ENCODE results near the gene PDE6A. TPM values are rescaled to one million over a fixed set of nuclear protein-coding genes. Genes with fewer than 3 reads are reported as not detected.

PDE6A gene
- total RNA-seq, 1 donor from 2014 or later = not detected

DNA sequence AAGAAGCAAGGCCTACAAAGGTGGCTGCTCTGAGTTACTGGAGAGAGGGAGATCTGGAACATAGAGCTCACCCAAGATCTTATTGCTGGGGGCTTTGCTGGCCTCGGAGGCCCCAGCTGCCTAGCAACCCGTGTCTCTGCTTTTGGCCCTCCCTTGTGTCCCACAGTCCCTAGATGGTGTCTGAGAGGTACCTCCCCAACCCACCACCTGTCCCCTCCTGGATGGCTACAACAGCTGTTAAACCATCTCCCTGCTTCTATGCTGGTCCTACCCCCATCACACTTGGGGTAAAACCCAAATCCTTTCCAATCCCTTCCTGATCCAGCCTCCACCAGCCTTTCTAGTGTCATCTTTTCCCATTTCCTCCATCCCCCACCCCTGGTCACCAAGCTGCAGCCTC is 127.9 kb downstream of the PDE6A start:
- Histone ChIP-seq H3K36me3 (ENCODE audit: control insufficient read depth in 3 of 3, insufficient read depth in 3 of 3, low read length in 3 of 3) (no peaks in the 10 kb centered on the region), H3K27ac (ENCODE audit: low read depth, low read length) (no peak overlapping the region), H3K4me1 (ENCODE audit: control insufficient read depth in 3 of 3, insufficient read depth in 3 of 3, low read length in 3 of 3) (peaks cover 13 to 41% (median 38%) of the 10 kb centered on the region in 3 donors), H3K27me3 (ENCODE audit: control insufficient read depth in 3 of 3, insufficient read depth in 3 of 3, low read length in 3 of 3) (no peaks in the 10 kb centered on the region), H3K9me3 (ENCODE audit: control insufficient read depth in 3 of 3, low read length in 3 of 3) (no peaks in the 10 kb centered on the region), H3K9ac (ENCODE audit: low read depth in 1 of 3, low read length in 3 of 3) (no peak overlapping the region), H3K4me3 (ENCODE audit: low read length in 3 of 3) (no peak overlapping the region)

DNA sequence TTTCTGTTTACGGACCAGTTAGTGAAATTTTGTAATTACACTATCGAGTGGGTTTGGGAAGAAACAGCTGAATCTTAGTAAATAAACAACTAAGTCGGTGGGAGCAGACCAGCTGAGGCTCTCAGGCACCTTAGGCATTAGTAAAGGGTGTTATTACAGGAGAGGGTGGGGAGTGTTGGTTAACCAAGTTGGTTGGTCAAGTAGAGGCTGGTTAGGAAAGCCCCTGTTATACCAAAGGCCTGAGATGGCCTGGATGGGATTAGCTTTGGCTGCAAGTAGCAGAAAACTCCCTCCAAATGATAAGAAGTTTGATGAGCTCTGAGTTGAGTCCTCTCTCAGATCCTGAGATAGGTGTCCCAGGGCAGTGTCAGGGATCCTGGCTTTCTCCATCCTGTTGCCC is 133.1 kb downstream of the PDE6A start:
- Histone ChIP-seq H3K4me1 (ENCODE audit: control insufficient read depth in 3 of 3, insufficient read depth in 3 of 3, low read length in 3 of 3) (peaks cover 41 to 77% (median 74%) of the 10 kb centered on the region in 3 donors), H3K9me3 (ENCODE audit: control insufficient read depth in 3 of 3, low read length in 3 of 3) (no peaks in the 10 kb centered on the region), H3K36me3 (ENCODE audit: control insufficient read depth in 3 of 3, insufficient read depth in 3 of 3, low read length in 3 of 3) (no peaks in the 10 kb centered on the region), H3K9ac (ENCODE audit: low read depth in 1 of 3, low read length in 3 of 3) (no peak overlapping the region), H3K27me3 (ENCODE audit: control insufficient read depth in 3 of 3, insufficient read depth in 3 of 3, low read length in 3 of 3) (no peaks in the 10 kb centered on the region), H3K4me3 (ENCODE audit: low read length in 3 of 3) (no peak overlapping the region), H3K27ac (ENCODE audit: low read depth, low read length) (peak overlapping the region; percentile 28)

DNA sequence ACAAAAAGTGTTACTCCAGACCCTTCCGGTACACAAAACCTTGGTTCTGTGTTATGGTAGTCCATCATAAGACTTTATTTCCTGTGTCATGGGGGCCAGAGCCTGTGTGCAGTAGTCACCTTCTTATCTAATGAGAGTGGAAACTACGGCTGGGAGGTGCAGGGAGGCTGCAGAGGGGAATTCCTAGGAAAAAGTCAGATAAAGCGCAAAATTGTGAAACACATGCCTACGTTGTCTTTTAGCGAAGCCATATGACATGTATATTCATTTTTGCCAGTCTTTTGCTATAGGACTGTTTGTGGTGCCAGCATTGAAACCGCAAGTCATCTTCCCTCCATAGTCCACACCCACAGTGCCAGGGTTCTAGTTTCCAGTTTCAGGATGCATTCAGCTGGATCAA is 133.7 kb downstream of the PDE6A start:
- H3K27ac ChIP-seq (ENCODE audit: low read depth, low read length) = peak overlapping the region; percentile 59
- no peak overlapping the region for H3K4me3 ChIP-seq (ENCODE audit: low read length in 3 of 3)
- no peaks in the 10 kb centered on the region for H3K36me3 ChIP-seq (ENCODE audit: control insufficient read depth in 3 of 3, insufficient read depth in 3 of 3, low read length in 3 of 3)
- no peaks in the 10 kb centered on the region for H3K9me3 ChIP-seq (ENCODE audit: control insufficient read depth in 3 of 3, low read length in 3 of 3)
- peaks cover 47 to 83% (median 80%) of the 10 kb centered on the region in 3 donors for H3K4me1 ChIP-seq (ENCODE audit: control insufficient read depth in 3 of 3, insufficient read depth in 3 of 3, low read length in 3 of 3)
- H3K9ac ChIP-seq (ENCODE audit: low read depth in 1 of 3, low read length in 3 of 3) = no peak overlapping the region
- H3K27me3 ChIP-seq (ENCODE audit: control insufficient read depth in 3 of 3, insufficient read depth in 3 of 3, low read length in 3 of 3) = no peaks in the 10 kb centered on the region

DNA sequence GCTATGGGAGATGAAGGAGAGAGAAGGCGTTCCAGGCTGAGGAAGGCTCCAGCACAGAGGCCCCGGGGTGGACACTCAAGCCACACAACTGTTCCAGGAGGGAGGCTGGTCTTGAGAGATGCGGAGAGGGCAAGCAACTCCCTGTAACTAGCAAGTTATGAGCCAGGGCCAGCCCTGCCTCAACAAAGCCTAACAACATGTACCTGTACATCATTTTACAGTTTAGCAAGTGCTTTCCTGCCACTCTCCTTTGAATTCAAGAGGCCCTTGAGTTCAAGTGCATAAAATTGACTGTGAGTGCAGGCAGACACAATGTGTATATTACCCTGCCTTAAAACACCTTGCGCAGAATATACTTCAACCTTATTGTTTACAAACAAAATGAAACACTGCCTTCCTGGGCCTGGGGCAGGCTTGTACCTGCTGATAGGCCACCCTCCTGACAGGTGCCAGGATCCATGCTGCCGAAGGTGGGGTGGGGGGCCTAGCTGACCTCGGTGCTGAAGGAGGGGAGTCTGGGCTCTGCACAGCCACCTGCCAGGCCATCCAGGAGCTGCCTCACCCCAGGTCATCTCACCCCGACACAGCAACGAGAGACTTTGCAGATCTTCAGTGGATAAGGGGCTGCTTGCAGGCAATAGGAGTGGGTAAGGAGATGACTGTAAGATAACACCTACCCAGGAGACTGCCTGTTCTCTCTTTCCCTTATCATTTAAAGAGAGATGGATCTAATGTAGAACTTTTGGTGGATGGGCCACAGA is 134.5 kb downstream of the PDE6A start:
- H3K36me3 ChIP-seq (ENCODE audit: control insufficient read depth in 3 of 3, insufficient read depth in 3 of 3, low read length in 3 of 3) = no peaks in the 10 kb centered on the region
- no peaks in the 10 kb centered on the region for H3K9me3 ChIP-seq (ENCODE audit: control insufficient read depth in 3 of 3, low read length in 3 of 3)
- no peaks in the 10 kb centered on the region for H3K27me3 ChIP-seq (ENCODE audit: control insufficient read depth in 3 of 3, insufficient read depth in 3 of 3, low read length in 3 of 3)
- peaks cover 51 to 88% (median 88%) of the 10 kb centered on the region in 3 donors for H3K4me1 ChIP-seq (ENCODE audit: control insufficient read depth in 3 of 3, insufficient read depth in 3 of 3, low read length in 3 of 3)
- peak overlapping the region; percentile 59 for H3K27ac ChIP-seq (ENCODE audit: low read depth, low read length)
- peak overlapping the region in 2 of 3 donors; percentile 68 to 71 for H3K9ac ChIP-seq (ENCODE audit: low read depth in 1 of 3, low read length in 3 of 3)
- H3K4me3 ChIP-seq (ENCODE audit: low read length in 3 of 3) = peak overlapping the region in 2 of 3 donors; percentile 13 to 22

DNA sequence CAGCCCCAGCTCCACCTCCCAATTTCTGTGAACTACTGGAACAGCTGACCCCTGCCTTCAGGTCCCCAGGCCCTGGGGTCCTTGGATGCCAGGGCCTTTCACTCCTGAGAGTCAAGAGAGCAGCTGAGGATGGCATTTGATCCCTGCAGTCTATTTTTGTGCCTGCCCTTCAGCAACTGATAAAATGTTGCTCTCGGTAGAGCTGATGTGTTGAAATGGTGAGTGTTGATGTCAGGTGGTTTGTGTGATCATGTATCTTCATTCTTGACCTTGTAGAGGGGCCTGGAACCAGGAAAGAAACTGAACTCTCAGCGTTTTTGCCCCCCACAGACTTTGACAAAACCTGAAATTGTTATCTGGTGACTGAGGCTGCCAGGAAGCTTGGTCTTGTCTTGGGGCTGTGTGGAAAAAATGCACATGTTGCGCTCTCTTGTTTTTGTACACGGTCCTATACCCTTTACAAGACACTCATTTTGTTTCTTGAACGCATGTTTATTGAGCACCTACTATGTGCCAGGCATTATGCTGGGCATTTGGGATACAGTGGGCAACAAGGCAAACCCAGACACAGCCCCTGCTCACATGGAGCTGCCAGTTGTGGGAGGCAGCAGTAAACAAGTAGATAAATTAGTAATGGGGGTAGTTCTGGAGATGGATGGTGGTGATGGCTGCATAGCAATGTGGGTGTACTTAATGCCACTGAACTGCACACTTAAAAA is 136.2 kb downstream of the PDE6A start:
- Histone ChIP-seq H3K9ac (ENCODE audit: low read depth in 1 of 3, low read length in 3 of 3) (peak overlapping the region; percentile 57 to 86 (median 64)), H3K27ac (ENCODE audit: low read depth, low read length) (peak overlapping the region; percentile 94), H3K4me3 (ENCODE audit: low read length in 3 of 3) (peak overlapping the region in 1 of 3 donors; percentile 41), H3K9me3 (ENCODE audit: control insufficient read depth in 3 of 3, low read length in 3 of 3) (no peaks in the 10 kb centered on the region), H3K4me1 (ENCODE audit: control insufficient read depth in 3 of 3, insufficient read depth in 3 of 3, low read length in 3 of 3) (peaks cover 59 to 90% (median 89%) of the 10 kb centered on the region in 3 donors), H3K27me3 (ENCODE audit: control insufficient read depth in 3 of 3, insufficient read depth in 3 of 3, low read length in 3 of 3) (no peaks in the 10 kb centered on the region), H3K36me3 (ENCODE audit: control insufficient read depth in 3 of 3, insufficient read depth in 3 of 3, low read length in 3 of 3) (no peaks in the 10 kb centered on the region)

Small RNAs within 50 kb of the gene (small RNA-seq; reads per million reads assigned to genes)
- not detected for gene RF00019

Other genes starting within 250 kb of the PDE6A start
- gene PPARGC1B, start 214.5 kb downstream of the PDE6A start, total RNA-seq = 4.2 TPM
- 14.6 TPM for gene SLC26A2, start 16.0 kb upstream of the PDE6A start, total RNA-seq
- gene TIGD6, start 55.9 kb upstream of the PDE6A start, total RNA-seq = 6.3 TPM
- gene HMGXB3, start 55.9 kb upstream of the PDE6A start, total RNA-seq = 14.1 TPM
- 31.3 TPM for gene CSF1R, start 141.8 kb upstream of the PDE6A start, total RNA-seq
- gene PDGFRB, start 211.1 kb upstream of the PDE6A start, total RNA-seq = 86.6 TPM
- not detected for gene CDX1, start 222.0 kb upstream of the PDE6A start, total RNA-seq
- not detected for gene SLC6A7, start 245.3 kb upstream of the PDE6A start, total RNA-seq